ENCODE data around the gene VASN. TPM values are rescaled to one million over a fixed set of nuclear protein-coding genes. Genes with fewer than 3 reads are reported as not detected.

The VASN gene
- total RNA-seq, 1 experiment from 2014 or later, result 5.1 TPM

DNA sequence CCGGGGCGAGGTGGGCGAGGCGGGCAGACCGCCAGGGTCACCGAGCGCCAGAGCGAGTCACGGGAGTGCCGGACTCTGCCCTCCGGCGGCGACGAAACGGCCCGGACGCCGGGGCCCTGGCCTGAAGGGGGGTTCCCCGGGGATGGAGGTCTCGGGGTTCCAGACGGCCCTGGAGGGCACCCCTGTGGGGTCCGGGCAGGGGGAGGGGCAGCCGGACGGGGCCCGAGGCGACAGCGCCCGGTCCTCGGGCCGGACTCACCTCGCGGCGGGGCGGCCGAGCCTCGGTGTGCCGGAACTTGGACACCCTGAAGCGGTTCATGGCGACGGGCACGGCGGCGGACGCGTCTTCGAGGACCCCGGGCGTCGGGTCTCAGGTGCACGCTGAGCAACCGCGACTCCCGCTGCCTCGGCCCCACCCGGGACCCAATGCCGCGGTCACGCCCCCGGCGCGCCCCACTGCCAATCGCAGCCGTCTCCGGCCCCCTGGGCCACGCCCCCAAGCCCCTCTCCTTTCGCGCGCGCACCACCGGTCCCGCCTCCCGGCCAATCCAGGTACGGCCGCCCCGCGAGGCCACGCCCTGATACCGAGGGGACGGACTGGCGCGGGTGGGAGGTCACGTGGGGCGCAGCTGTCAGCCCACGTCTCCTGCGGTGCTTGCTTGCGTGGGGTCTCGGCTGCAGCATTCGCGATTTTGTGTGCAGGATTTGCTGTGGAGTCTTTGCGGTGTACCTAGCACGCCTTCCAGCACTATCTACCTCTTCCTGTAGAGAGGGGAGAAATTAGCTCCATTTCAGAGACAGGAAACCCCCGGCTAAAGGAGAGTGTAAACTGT, 44.8 kb downstream of the VASN start, which contains the start of gene CORO7:
Gene CORO7 (minus strand): TSS at position 397 of the 833 bp plus-strand sequence. CDS start 78 bp downstream, at position 319.
- DNase-seq (ENCODE audit: extremely low read depth, low read depth), result peak; percentile 88

DNA sequence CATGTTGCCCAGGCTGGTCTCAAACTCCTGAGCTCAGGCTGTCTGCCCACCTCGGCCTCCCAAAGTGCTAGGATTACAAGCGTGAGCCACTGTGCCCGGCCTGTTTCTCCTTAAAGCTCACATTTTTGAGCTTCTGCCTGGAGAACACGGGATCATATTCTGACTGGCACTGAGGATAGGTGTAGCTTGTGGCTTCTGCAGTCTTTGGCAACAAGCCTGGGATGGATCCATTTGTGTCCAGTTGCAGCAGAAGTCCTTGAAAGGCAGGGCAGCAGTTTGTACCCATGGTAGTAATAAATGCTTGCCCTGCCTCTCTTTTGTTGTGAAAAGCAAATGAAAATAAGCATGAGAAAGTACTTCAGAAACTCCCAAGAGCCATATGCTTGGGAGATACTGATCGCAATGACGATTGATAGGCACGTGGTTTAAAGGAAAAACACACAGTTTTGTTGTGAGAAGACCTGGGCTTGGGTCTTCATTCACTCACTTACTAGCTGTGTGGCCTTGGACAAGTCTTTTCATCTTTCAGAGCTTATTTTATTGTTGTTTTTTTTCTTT, 47.8 kb downstream of the VASN start:
- DNase-seq (ENCODE audit: extremely low read depth, low read depth), result no peak

DNA sequence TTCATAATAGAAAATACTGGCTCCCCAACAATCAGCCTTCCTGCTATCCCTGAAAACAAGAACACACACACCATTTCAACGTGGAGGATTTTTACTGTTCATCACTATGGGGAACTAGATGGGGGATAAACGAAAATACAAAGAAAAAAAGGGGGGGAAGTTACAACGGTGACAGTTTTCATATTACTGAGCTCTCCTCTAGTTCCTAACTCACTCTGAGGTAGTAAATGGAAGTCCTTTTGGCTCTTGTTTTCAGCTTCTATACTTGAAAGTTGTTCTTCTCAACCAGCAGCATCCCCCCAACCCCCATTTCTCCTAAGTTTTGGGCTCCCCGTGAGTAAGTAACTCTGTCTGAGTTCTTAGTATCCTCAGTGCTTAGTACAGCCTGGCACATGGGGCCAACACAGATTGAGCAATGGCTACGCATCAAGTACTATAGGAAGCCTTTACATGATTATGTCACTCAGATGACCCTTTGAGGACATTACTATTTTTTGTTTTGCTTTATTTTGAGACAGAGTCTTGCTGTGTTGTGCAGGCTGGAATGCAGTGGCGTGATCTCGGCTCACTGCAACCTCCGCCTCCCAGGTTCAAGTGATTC, 49.0 kb downstream of the VASN start:
- no peak for DNase-seq (ENCODE audit: extremely low read depth, low read depth)

DNA sequence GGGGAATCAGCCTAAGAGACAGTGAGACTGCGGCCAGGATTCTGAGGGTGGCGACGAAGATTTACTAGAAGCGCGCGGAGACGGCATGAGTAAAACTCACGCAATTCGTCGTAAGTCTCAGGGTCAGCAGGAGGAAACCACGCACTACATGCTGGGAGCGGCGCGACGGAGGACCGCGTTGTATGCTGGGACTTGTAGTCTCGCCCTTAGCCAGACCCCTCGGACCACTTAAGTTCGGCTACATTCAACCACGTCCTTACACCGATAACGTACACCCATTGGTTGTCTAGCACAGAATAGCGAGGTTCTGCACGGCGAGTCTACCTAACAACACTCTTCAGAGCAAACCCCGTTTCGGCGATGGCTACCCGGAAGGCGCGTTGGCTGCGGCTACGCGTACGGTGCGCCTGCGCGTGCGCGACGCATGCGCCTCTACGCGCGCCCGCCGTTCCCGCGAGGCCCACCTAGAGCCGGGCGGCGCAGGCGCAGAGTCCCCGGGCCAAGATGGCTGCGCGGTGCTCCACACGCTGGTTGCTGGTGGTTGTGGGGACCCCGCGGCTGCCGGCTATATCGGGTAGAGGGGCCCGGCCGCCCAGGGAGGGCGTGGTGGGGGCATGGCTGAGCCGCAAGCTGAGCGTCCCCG, 53.9 kb downstream of the VASN start, which contains the start of gene DNAJA3:
Gene DNAJA3 (plus strand): TSS at position 491 of the 643 bp plus-strand sequence. CDS start 14 bp downstream, at position 505.
- DNase-seq (ENCODE audit: extremely low read depth, low read depth), result peak; percentile 96

DNA sequence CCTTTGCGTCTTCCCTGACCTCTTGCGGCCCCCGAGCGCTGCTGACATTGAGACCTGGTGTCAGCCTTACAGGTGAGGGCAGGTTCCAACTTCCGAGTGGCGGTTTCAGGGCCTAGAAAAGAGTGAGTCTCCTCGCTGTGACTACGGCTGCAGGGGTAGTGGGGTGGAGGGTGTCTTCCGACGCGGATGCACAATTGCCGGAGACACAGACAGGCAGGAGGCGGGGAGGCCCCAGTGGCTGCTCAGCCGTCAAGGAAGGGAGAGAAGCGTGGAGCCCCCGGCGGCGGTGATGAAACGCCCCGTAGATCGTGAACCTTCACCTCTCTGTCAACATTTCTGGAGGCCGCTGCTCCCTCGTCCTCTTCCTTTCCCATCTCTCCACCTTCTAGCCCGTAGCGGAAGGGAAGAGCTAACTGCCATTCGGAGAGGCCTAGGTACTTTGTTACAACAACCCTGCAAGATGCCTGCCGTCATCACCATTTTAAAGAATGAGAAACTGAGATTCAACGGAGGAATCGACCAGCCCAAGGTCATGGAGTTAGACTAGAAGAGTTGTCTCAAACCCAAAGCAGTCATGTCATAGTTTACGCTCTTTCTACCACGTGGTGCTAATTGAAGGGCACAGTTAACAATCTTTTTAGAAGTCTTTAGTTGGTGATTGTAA, 54.5 kb downstream of the VASN start:
- no peak for DNase-seq (ENCODE audit: extremely low read depth, low read depth)

DNA sequence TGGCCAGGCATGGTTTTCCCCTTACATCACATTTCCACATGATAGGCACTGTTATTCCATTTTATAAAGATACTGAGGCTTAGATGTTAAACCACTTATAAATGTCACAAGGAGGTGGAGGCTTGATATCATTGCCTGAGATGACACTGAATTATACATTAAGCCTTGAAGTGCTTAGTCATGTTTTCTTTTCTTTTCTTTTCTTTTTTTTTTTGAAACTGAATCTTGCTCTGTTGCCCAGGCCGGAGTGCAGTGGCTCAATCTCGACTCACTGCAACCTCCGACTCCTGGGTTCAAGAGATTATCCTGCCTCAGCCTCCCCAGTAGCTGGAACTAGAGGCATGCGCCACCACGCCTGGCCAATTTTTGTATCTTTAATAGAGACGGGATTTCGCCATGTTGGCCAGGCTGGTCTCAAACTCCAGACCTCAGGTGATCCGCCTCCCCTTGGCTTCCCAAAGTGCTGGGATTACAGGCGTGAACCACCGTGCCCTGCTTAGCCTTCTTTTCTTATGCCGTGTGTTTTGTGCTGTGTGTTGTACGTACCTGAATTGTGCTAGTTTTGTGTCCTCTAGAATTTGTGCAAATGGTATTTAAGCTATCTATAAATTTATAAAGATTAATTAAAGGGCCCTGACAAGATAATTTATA, 55.2 kb downstream of the VASN start:
- DNase-seq (ENCODE audit: extremely low read depth, low read depth), result no peak

DNA sequence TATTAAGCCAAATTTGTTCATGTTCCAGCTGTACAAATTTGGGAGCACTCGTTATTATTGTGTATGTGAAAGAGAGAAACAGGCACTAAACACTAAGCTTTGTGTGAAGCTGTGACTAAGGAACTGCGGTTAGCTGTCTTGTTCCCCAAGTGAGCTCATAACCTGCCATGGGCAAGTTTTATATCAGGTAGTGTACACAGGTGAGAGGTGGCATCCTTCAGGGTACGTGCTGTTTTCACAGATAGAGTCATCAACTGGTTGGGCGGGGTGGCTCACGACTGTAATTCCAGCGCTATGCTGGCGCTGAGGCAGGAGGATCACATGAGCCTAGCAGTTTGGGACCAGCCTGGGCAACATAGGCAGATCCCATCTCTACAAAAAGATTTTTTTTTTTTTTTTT, 56.9 kb downstream of the VASN start:
- DNase-seq (ENCODE audit: extremely low read depth, low read depth), result no peak

DNA sequence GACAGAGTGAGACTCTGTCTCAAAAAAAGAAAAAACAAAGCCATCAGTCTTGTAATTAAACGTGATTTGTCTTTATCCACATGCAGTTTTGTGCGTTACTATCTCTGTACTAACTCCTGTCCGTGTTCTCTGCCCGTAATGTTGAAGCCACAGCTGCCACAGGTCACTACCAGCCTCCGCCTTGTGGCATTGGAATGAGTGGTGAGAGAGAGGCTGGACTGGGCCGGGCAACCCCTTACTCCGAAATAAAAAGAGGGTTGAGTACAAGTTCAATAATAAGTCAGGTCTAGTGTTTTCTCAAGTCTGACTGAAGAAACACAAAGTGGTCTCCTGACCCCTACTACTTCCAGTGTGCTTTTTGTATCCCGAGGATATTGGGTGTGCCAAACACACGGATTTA, 59.4 kb downstream of the VASN start:
- no peak for DNase-seq (ENCODE audit: extremely low read depth, low read depth)

Small RNA genes lying within 50 kb of the gene (small RNA-seq; reads per million reads assigned to genes)
- 0 reads per million in 2 experiments for gene AC012676.2

Other genes with a start within 250 kb of the VASN start
- not detected in 2 replicates for gene SRL, start 129.8 kb upstream of the VASN start, total RNA-seq (2014; rRNA removed; shearing (Covaris generic))
- gene TFAP4, start 98.8 kb upstream of the VASN start, total RNA-seq (2014; rRNA removed; shearing (Covaris generic)), result 21.1 and 22.0 TPM in 2 replicates
- 4.3 and 6.3 TPM in 2 replicates for gene GLIS2, start 55.8 kb upstream of the VASN start, total RNA-seq (2014; rRNA removed; shearing (Covaris generic))
- gene PAM16, start 20.5 kb upstream of the VASN start, total RNA-seq (2014; rRNA removed; shearing (Covaris generic)), result 65.7 and 80.6 TPM in 2 replicates
- 12.3 and 13.1 TPM in 2 replicates for gene CORO7, start 44.7 kb downstream of the VASN start, total RNA-seq (2014; rRNA removed; shearing (Covaris generic))
- 210 and 214 TPM in 2 replicates for gene DNAJA3, start 54.0 kb downstream of the VASN start, total RNA-seq (2014; rRNA removed; shearing (Covaris generic))
- gene NMRAL1, start 102.8 kb downstream of the VASN start, total RNA-seq (2014; rRNA removed; shearing (Covaris generic)), result 47.9 and 50.7 TPM in 2 replicates
- gene HMOX2, start 104.5 kb downstream of the VASN start, total RNA-seq (2014; rRNA removed; shearing (Covaris generic)), result 32.2 and 34.6 TPM in 2 replicates
- gene CDIP1, start 166.9 kb downstream of the VASN start, total RNA-seq (2014; rRNA removed; shearing (Covaris generic)), result 4.7 and 5.3 TPM in 2 replicates
- not detected in 2 replicates for gene C16orf96, start 184.5 kb downstream of the VASN start, total RNA-seq (2014; rRNA removed; shearing (Covaris generic))
- gene UBALD1, start 243.0 kb downstream of the VASN start, total RNA-seq (2014; rRNA removed; shearing (Covaris generic)), result 10.7 and 11.5 TPM in 2 replicates

All from NCI-H460 (cell line).